Thyroid gland (tissue), 4 donors: ENCODE measurements around the gene MRC2.

Experiments used
- POLR2A ChIP-seq, 2 donors: fragments of 450-650 bp; IDR thresholded peaks; one replicate each; pipeline ENCODE4 v1.6.1; 2017; ENCODE audit warnings: antibody characterized with exemption in 2 of 2, mild to moderate bottlenecking in 2 of 2, moderate library complexity in 1 of 2
- TF ChIP-seq, protein P1 (sequence below), 6 experiments: fragments of 200-600 bp in 3 of 6; fragments of 450-650 bp in 3 of 6; sonication (generic) in 3 of 6; IDR thresholded peaks; one replicate each; pipeline ENCODE4 v1.5.1; 2016 to 2019; ENCODE audit warnings: antibody characterized with exemption in 6 of 6, mild to moderate bottlenecking in 2 of 6, inconsistent platforms in 1 of 6, moderate library complexity in 1 of 6

DNA sequence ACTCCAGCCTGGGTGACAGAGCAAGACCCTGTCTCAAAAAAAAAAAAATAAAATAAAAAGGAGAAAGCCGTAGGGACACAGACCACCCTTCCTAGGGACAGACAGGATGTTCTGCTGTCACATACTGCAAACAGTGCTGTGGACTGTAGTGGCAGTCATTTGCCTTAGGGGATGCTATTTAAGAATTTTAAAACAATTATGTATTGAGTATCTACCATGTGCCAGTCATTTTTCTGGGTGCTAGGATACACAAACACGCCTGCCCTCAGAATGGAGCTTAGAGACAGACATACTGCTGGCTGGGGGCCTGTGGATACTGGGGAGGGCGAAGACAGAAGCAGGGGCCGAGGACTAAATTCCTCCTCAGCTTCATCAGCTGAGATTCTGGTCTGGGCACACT lies 45.5 kb downstream of the MRC2 start:
- TF ChIP-seq, protein P1, sequence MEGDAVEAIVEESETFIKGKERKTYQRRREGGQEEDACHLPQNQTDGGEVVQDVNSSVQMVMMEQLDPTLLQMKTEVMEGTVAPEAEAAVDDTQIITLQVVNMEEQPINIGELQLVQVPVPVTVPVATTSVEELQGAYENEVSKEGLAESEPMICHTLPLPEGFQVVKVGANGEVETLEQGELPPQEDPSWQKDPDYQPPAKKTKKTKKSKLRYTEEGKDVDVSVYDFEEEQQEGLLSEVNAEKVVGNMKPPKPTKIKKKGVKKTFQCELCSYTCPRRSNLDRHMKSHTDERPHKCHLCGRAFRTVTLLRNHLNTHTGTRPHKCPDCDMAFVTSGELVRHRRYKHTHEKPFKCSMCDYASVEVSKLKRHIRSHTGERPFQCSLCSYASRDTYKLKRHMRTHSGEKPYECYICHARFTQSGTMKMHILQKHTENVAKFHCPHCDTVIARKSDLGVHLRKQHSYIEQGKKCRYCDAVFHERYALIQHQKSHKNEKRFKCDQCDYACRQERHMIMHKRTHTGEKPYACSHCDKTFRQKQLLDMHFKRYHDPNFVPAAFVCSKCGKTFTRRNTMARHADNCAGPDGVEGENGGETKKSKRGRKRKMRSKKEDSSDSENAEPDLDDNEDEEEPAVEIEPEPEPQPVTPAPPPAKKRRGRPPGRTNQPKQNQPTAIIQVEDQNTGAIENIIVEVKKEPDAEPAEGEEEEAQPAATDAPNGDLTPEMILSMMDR (IDR thresholded peaks at IDR 0.05), result no peak
- TF ChIP-seq POLR2A (IDR thresholded peaks at IDR 0.05), result no peak
